Neural cell (in vitro differentiated cells): ENCODE results near the gene MYBPC3. TPM values are rescaled to one million over a fixed set of nuclear protein-coding genes. Genes with fewer than 3 reads are reported as not detected.

Experiments
- H2AFZ ChIP-seq: fragments of 200-600, 300-800 bp; sonication (generic), shearing (Covaris generic); 2 replicates; pipeline ENCODE4 v1.6.0; 2014; ENCODE audit warnings: low read depth, mild to moderate bottlenecking, antibody characterized with exemption, low read length, moderate library complexity
- H3F3A ChIP-seq: fragments of 200-600 bp; shearing (Covaris generic); 2 replicates; pipeline ENCODE4 v1.6.1; 2016; ENCODE audit warnings: mild to moderate bottlenecking, moderate library complexity, mixed read lengths, antibody characterized with exemption, low read length; ENCODE audit not compliant: insufficient read depth, poor library complexity, severe bottlenecking
- H3K27ac ChIP-seq: fragments of 200-600, 300-800 bp; sonication (generic), shearing (Covaris generic); 2 replicates; pipeline ENCODE4 v1.5.1; 2014; ENCODE audit warnings: mild to moderate bottlenecking, low read length, moderate library complexity
- H3K27me3 ChIP-seq: fragments of 300-800, 200-600 bp; sonication (generic), shearing (Covaris generic); 2 replicates; pipeline ENCODE4 v1.6.0; 2014; ENCODE audit warnings: mild to moderate bottlenecking, low read depth, low read length, moderate library complexity; ENCODE audit not compliant: insufficient read depth
- H3K36me3 ChIP-seq: fragments of 300-800, 200-600 bp; sonication (generic), shearing (Covaris generic); 2 replicates; pipeline ENCODE4 v1.5.1; 2014; ENCODE audit warnings: mild to moderate bottlenecking, antibody characterized with exemption, low read length, moderate library complexity; ENCODE audit not compliant: insufficient read depth
- H3K4me2 ChIP-seq: fragments of 300-800, 200-600 bp; sonication (generic), shearing (Covaris generic); 2 replicates; pipeline ENCODE4 v1.6.0; 2014; ENCODE audit warnings: mild to moderate bottlenecking, low read length
- H3K4me3 ChIP-seq: fragments of 300-800, 200-600 bp; sonication (generic), shearing (Covaris generic); 2 replicates; pipeline ENCODE4 v1.5.1; 2014; ENCODE audit warnings: mild to moderate bottlenecking, low read length, moderate library complexity
- H3K79me2 ChIP-seq: fragments of 200-600 bp; shearing (Covaris generic); replicated peaks from 2 replicates; pipeline ENCODE4 v1.6.0; 2014; ENCODE audit warnings: mild to moderate bottlenecking, low read length, moderate library complexity; ENCODE audit not compliant: insufficient read depth
- H3K9ac ChIP-seq: fragments of 300-800, 200-600 bp; sonication (generic), shearing (Covaris generic); 2 replicates; pipeline ENCODE4 v1.6.1; 2016; ENCODE audit warnings: mild to moderate bottlenecking, low read length, mixed read lengths
- H3K9me2 ChIP-seq: fragments of 200-600 bp; shearing (Covaris generic); 2 replicates; pipeline ENCODE4 v1.6.1; 2016; ENCODE audit warnings: mild to moderate bottlenecking, low read length, mixed read lengths; ENCODE audit not compliant: insufficient read depth
- H3K9me3 ChIP-seq: fragments of 200-600, 300-800 bp; sonication (generic), shearing (Covaris generic); 2 replicates; pipeline ENCODE4 v1.6.1; 2016; ENCODE audit warnings: mild to moderate bottlenecking, mixed run types, low read length, moderate library complexity, mixed read lengths
- H4K20me1 ChIP-seq: fragments of 200-600 bp; shearing (Covaris generic); 2 replicates; pipeline ENCODE4 v1.6.1; 2016; ENCODE audit warnings: mild to moderate bottlenecking, mixed run types; ENCODE audit not compliant: insufficient read depth
- CTCF ChIP-seq: fragments of 450-650 bp; IDR thresholded peaks from 2 replicates; pipeline ENCODE4 v1.5.1; 2014; ENCODE audit warnings: antibody characterized with exemption, mild to moderate bottlenecking, moderate library complexity; ENCODE audit not compliant: poor library complexity, severe bottlenecking
- EP300 ChIP-seq: fragments of 450-650 bp; conservative IDR thresholded peaks from 2 replicates; pipeline ENCODE4 v1.6.1; 2014; ENCODE audit warnings: antibody characterized with exemption, mild to moderate bottlenecking, moderate library complexity; ENCODE audit not compliant: poor library complexity, severe bottlenecking
- EZH2 ChIP-seq: fragments of 200-600, 300-800 bp; shearing (Covaris generic), sonication (generic); IDR thresholded peaks from 2 replicates; pipeline ENCODE4 v1.6.1; 2014; ENCODE audit warnings: antibody characterized with exemption, low read length, borderline replicate concordance, mild to moderate bottlenecking; ENCODE audit not compliant: insufficient read depth, poor library complexity, severe bottlenecking
- MXI1 ChIP-seq: fragments of 450-650 bp; conservative IDR thresholded peaks from 2 replicates; pipeline ENCODE4 v1.6.1; 2014; ENCODE audit warnings: antibody characterized with exemption, mild to moderate bottlenecking; ENCODE audit not compliant: poor library complexity, severe bottlenecking
- POLR2AphosphoS5 ChIP-seq: IDR thresholded peaks from 2 replicates; pipeline ENCODE4 v1.6.1; 2012
- RAD21 ChIP-seq: fragments of 450-650 bp; conservative IDR thresholded peaks from 2 replicates; pipeline ENCODE4 v1.6.1; 2014; ENCODE audit warnings: antibody characterized with exemption, mild to moderate bottlenecking, moderate library complexity
- SMC3 ChIP-seq: fragments of 450-650 bp; conservative IDR thresholded peaks from 2 replicates; pipeline ENCODE4 v1.6.1; 2014; ENCODE audit warnings: antibody characterized with exemption, mild to moderate bottlenecking, moderate library complexity; ENCODE audit not compliant: poor library complexity
- TAF1 ChIP-seq: IDR thresholded peaks from 2 replicates; pipeline ENCODE4 v1.6.1; 2012; ENCODE audit warnings: low read depth
- polyA plus RNA-seq: library from polyadenylated mRNA; depleted of rRNA; stranded (reverse); fragments of >200 nt; gene quantifications from 2 replicates; pipeline ENCODE4 v1.2.3, GENCODE V29; 2014
- TF ChIP-seq, protein P1 (sequence below): IDR thresholded peaks from 2 replicates; pipeline ENCODE4 v1.6.1; 2012; ENCODE audit warnings: borderline replicate concordance

Gene MYBPC3
- polyA plus RNA-seq, 1 donor from 2014 or later: not detected

- H3K9ac ChIP-seq: no peak overlapping the region
- TF ChIP-seq TAF1 (no peak), RAD21 (no peak), EZH2 (no peak), SMC3 (no peak), EP300 (no peak), POLR2AphosphoS5 (no peak), MXI1 (no peak), CTCF (no peak)
- TF ChIP-seq, protein P1, sequence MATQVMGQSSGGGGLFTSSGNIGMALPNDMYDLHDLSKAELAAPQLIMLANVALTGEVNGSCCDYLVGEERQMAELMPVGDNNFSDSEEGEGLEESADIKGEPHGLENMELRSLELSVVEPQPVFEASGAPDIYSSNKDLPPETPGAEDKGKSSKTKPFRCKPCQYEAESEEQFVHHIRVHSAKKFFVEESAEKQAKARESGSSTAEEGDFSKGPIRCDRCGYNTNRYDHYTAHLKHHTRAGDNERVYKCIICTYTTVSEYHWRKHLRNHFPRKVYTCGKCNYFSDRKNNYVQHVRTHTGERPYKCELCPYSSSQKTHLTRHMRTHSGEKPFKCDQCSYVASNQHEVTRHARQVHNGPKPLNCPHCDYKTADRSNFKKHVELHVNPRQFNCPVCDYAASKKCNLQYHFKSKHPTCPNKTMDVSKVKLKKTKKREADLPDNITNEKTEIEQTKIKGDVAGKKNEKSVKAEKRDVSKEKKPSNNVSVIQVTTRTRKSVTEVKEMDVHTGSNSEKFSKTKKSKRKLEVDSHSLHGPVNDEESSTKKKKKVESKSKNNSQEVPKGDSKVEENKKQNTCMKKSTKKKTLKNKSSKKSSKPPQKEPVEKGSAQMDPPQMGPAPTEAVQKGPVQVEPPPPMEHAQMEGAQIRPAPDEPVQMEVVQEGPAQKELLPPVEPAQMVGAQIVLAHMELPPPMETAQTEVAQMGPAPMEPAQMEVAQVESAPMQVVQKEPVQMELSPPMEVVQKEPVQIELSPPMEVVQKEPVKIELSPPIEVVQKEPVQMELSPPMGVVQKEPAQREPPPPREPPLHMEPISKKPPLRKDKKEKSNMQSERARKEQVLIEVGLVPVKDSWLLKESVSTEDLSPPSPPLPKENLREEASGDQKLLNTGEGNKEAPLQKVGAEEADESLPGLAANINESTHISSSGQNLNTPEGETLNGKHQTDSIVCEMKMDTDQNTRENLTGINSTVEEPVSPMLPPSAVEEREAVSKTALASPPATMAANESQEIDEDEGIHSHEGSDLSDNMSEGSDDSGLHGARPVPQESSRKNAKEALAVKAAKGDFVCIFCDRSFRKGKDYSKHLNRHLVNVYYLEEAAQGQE: no peak
- no peaks in the 10 kb centered on the region for H3K9me3 ChIP-seq
- H2AFZ ChIP-seq: no peak overlapping the region
- H3K27me3 ChIP-seq: no peaks in the 10 kb centered on the region
- H3F3A ChIP-seq: no peaks in the 10 kb centered on the region
- H3K4me3 ChIP-seq: no peak overlapping the region
- peaks cover 7% of the 10 kb centered on the region for H3K36me3 ChIP-seq
- H3K27ac ChIP-seq: no peak overlapping the region
- no peak overlapping the region for H3K4me2 ChIP-seq
- no peaks in the 10 kb centered on the region for H4K20me1 ChIP-seq
- no peaks in the 10 kb centered on the region for H3K9me2 ChIP-seq
- no peaks in the 10 kb centered on the region for H3K79me2 ChIP-seq
Observed at GRCh38 chr11:47325271-47326041, 27.0 kb downstream of the MYBPC3 start.

- TF ChIP-seq POLR2AphosphoS5: no peak
- TF ChIP-seq, protein P1: no peak
- no peak for TF ChIP-seq RAD21
- Histone ChIP-seq H4K20me1 (no peaks in the 10 kb centered on the region), H3K27ac (no peak overlapping the region), H3K4me2 (no peak overlapping the region), H3K79me2 (no peaks in the 10 kb centered on the region), H3K9me2 (no peaks in the 10 kb centered on the region), H3K9ac (no peak overlapping the region), H3K9me3 (no peaks in the 10 kb centered on the region), H3K27me3 (no peaks in the 10 kb centered on the region), H3K36me3 (peaks cover 7% of the 10 kb centered on the region), H2AFZ (no peak overlapping the region), H3K4me3 (no peak overlapping the region), H3F3A (no peaks in the 10 kb centered on the region)
Observed at GRCh38 chr11:47324520-47324919, 28.0 kb downstream of the MYBPC3 start.
